H54 (cell line): ENCODE results near the gene EFTUD2.

Source experiments
- DNase-seq: peaks from one replicate; pipeline ENCODE4 v3.0.0; 2011; ENCODE audit warnings: low spot score, mixed read lengths; ENCODE audit not compliant: insufficient read length
- FAIRE-seq: peaks from 3 replicates; lab custom pipeline; 2011; peaks lifted over from hg19 to GRCh38; lab: Jason Lieb, UNC
- POLR2A ChIP-seq: IDR thresholded peaks from 2 replicates; pipeline ENCODE4 v1.6.1; 2011; ENCODE audit warnings: low read depth, mild to moderate bottlenecking, low read length

Gene EFTUD2

GRCh38 chr17:44932096-44932786 is 33.0 kb upstream of the EFTUD2 start:
- FAIRE-seq: no peak
- no peak for TF ChIP-seq POLR2A

GRCh38 chr17:44931376-44931775 is 32.1 kb upstream of the EFTUD2 start:
- FAIRE-seq: no peak
- DNase-seq: no peak
- TF ChIP-seq POLR2A: no peak

More at GRCh38 chr17:44932096-44932786, 33.0 kb upstream of the EFTUD2 start:
- no peak for DNase-seq

DNA sequence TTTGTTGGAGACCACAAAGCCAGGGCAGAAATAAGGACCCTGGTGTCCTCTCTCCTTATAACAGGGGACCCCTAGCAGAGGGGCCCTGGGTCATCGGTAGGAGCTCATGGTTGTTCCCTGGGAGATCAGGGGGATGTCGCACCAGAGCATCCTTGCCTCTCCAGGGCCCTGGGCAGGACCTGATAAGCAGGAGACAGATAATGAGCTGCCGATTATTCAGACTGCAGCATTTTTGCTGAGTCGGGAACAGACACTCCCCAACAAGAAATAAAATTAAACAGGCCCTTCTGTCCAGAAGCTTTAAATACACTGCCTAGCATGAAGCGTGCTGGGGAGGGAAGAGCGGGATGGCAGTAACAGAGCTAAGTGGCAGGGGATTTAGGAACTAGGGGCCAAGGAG is 31.4 kb upstream of the EFTUD2 start:
- no peak for TF ChIP-seq POLR2A
- DNase-seq: no peak
- no peak for FAIRE-seq

- DNase-seq (no peak), FAIRE-seq (no peak)
- TF ChIP-seq POLR2A: no peak
Observed at GRCh38 chr17:44928950-44929720, 29.9 kb upstream of the EFTUD2 start.

DNA sequence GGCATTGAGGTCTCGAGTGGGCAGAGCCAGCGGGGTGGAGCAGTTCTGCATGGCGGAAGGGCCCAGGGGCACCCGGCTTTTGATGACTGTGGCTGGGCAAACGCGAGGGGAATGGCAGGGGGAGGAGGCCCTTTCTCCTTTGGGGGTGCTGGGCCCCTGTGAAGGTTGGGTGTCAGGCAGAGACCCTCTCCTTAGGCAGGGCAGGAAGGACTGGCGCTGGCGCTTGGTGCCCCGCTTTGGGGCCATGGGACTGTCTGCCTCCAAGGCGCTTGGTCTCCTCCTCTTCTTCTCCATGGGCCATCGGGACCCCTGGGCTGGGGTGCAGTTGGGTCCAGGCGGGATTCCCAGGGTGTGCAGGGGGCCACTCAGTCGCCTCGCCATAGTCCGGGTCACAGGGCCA is 28.9 kb upstream of the EFTUD2 start:
- DNase-seq (no peak), FAIRE-seq (no peak)
- no peak for TF ChIP-seq POLR2A

DNA sequence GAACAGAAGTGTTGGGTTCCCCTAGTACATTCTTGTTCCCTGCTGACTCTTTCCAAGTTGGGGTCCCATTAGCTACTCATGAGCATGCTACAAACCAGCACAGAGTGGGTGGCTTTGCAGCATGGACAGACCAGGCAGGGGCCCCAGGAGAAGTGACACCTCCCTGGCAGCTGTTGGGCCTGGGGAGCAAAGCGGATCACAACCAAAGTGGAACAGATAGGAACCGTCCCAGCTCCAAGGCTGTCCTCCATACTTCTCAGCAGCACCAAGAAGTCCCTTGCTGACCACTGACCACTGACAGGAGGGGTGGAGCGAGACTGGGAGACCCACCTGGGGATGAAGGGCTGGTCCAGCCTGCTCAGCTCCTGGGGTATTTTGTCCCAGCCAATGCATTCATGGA is 28.5 kb upstream of the EFTUD2 start:
- no peak for TF ChIP-seq POLR2A
- no peak for DNase-seq
- FAIRE-seq: no peak

DNA sequence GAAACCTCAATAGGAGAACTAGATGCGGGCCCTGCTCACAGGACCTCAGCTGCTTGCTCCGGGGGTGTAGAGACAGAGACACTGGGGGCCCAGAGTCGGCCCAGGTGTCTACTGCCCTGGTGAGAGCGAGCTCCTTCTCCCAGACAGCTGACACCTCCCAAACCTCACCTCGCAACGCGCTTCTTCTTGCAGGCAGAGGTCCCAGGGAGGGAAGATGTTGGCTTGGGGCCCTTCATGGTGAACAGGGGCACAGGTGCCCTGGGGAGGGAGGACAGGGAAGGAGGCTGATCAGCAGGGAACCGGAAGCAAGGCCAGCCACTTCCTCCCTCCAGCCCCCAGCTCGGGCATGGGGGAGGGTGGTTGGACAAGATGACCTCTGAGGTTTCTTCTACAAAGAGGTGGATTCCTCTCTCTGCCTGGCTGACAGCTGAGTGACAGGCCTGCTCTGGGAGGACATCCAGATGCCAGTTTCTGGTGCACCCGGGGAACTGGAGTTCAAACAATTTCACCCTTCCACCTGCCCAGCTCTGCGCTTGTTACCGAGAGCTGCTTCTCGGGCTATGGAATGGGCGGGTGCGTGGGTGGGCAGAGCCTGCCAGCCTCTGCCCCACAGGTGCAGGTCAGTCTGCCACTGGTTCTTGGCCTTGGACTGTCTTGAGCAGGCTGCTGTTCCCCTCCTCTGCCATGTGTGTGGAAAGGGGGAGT is 27.7 kb upstream of the EFTUD2 start:
- FAIRE-seq (no peak), DNase-seq (no peak)
- TF ChIP-seq POLR2A: no peak

DNA sequence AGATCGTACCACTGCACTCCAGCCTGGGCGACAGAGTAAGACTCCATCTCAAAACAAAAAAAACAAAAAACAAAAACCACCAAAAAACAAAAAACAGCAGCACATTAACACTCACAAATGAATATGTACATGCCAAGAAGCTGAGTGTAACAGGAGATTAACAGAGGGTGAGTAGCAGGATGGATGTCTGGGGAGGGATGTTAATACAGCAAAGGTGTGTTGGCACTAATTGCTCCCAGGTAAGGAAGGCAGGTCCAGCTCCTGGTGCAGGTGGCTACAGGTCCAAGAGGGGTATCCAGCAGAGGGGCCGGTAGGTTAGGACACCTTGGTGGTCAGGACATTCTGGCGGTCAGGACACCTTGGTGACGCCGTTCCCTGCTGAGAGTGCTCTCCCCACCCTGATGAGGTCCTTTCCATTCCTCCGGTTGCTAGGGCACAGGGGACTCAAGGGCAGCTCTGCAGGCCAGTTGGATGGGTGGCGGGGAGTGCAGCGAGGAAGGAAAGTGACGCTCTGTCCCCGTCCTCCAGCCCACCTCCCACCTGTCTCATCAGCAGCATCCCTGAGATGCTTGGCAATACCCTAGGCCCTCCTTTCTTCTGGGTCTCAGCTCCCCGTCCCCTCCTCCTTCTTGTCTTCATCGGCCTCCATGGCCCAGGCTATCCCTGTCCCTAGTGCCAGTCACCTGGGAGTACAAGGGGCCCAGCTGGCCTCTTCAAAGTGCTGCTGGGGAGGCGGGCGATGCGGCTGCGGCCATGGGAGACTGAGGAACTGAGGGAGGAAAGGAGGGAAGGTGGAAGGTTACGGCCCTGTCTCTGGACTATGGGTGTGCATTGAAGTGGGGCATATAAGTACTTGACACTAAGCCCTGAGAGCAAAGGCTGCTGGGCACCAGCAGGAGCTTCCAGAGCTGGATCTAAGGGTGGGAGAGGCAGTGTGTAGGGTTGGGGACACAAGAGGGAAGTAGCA is 26.8 kb upstream of the EFTUD2 start:
- no peak for FAIRE-seq

DNA sequence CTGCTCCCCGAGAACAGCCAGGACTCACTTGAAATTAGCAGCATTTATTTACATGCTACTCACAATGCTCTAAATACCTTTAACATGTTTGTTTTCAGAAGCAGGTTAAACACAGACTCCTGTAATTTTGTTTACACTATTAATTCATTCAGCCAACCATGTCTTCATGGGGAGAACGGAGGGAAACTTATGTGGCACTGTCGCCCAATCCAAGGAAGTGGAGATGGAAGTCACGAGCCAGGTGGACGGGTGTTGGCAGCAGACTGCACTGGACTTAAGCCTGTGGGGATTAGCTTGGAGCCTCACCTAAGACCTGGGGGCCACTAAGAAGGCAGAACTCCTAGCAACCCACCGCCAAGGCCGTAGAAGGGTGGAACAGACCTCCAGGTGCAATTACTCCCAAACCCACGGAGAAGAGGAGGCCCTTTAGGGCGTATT is 24.9 kb upstream of the EFTUD2 start:
- no peak for FAIRE-seq
- TF ChIP-seq POLR2A: no peak
- DNase-seq: no peak

More for the DNA sequence above, 26.8 kb upstream of the EFTUD2 start:
- DNase-seq: no peak
- TF ChIP-seq POLR2A: no peak

DNA sequence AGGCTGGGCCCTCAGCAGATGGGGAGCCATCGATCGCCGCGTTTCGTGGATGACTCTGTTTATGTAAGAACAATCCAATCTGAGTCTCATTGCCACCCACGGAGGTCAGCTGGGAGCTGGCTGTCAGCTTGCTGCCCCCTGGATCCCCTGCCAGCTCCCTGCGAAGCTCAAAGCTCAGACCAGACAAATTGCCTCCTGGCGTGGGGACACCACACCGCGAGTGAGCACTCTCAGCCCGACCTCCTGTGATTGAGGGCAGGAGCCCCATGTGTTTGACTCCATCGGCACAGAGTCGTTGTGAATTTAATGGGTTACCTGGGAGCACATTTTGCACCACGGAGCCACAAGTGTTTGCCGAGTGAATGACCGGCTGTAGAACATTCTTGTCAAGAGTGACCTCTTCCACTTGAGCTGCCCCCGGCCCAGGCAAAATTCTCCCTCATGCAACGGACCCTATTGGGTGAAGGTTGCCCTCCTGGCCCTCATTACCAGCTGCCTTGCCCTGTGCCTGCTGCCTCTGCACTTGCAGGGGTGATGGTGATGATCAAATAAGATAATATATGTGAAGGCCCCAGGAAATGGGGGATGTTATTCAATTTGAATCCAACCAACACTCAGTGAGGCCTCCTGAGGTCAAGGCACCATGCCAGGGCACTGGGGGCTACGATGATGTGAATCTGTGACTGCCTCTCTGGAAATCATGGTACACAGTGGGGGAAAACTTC is 23.7 kb upstream of the EFTUD2 start:
- DNase-seq (no peak), FAIRE-seq (no peak)
- TF ChIP-seq POLR2A: no peak

DNA sequence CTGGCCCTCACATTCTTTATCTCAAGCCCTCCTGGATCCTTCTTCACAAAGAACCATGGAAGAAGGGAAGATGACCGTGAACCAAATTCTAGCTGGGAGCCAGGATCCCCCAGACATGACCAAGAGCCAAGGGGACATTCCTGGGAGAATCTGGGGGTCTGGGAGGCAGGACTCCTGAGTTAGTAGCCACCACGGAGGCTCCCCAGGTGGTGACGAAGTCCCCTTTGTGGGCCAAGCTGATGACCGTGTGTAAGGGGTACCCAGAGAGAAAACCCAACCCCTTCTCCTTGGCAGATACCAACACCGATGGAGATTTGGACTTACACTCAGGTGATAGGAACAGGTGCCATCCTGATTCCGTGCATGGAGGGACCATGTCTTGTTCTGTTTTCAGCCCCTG is 22.9 kb upstream of the EFTUD2 start:
- no peak for TF ChIP-seq POLR2A
- FAIRE-seq: no peak

GRCh38 chr17:44921122-44921882 is 22.1 kb upstream of the EFTUD2 start:
- TF ChIP-seq POLR2A: no peak
- DNase-seq (no peak), FAIRE-seq (no peak)

More for the DNA sequence above, 22.9 kb upstream of the EFTUD2 start:
- no peak for DNase-seq

DNA sequence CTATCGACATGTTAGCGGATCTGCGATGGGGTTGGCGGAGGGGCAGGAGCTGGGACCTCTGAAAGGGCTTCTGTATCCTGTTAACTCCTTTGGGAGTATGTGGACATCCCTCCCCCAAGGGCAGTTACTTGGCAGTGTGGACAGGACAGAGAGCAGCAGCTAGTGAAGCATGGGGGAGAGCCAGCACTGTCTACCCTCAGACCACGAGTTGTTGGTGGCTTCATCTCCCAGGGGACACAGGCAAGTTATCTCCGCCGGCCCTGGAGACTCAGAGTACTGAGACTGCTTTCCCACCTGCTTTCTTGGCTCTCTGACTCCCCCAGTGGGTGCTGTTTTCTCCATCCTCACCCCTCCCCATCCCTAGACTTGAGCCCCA is 21.3 kb upstream of the EFTUD2 start:
- no peak for FAIRE-seq
- no peak for DNase-seq
- no peak for TF ChIP-seq POLR2A
